ENCODE measurements around the gene RNF215.
A peak's percentile ranks its signal among the peaks of the same experiment; 100 is the strongest.

Gene RNF215

DNA sequence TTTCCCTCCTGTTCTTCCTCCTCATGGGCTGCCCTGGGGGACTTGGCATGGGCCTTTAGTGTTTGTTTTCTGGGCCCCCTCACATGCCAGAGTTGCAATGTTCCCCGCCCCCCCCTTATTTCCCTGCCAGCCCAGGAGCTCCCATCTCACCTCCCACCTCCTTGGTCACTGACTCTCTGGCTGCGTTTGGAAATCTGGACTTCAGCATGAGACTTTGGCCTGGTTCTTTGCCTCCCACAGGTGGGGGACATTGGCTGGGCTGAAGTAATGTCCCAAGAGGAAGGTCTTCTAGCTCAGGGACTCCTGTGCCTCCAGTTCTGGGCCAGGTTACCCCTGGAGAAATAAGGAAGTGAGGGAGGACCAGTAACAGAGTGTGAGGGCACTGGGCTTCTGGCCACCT is 45.3 kb upstream of the RNF215 start:
- DNase-seq (ENCODE audit: low read depth): no peak
- TF ChIP-seq, protein P1, sequence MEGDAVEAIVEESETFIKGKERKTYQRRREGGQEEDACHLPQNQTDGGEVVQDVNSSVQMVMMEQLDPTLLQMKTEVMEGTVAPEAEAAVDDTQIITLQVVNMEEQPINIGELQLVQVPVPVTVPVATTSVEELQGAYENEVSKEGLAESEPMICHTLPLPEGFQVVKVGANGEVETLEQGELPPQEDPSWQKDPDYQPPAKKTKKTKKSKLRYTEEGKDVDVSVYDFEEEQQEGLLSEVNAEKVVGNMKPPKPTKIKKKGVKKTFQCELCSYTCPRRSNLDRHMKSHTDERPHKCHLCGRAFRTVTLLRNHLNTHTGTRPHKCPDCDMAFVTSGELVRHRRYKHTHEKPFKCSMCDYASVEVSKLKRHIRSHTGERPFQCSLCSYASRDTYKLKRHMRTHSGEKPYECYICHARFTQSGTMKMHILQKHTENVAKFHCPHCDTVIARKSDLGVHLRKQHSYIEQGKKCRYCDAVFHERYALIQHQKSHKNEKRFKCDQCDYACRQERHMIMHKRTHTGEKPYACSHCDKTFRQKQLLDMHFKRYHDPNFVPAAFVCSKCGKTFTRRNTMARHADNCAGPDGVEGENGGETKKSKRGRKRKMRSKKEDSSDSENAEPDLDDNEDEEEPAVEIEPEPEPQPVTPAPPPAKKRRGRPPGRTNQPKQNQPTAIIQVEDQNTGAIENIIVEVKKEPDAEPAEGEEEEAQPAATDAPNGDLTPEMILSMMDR (IDR thresholded peaks at IDR 0.05; ENCODE audit: insufficient read depth, low read depth, low read length, missing control alignments): no peak
- no peak overlapping the region for H3K4me3 ChIP-seq (ENCODE audit: low read length)

DNA sequence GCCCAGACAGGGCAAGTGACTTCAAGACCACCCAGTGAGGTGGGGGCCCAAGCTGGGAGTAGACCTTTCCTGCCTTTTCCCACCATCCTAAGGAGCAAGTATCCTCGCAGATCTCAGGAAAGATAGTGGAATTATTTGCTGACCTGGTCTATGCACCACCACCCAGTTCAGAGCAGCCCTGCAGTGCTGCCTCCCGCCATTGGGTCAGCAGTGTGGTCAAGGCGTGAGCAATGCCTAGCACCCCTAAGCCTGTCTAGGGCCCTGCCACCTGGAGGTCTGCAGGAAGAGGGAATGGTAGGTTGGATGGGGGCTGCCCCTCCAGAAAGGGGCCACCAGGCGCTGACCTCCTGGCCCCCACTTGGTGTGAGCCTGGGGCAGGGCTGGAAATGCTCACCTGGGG is 44.9 kb upstream of the RNF215 start:
- TF ChIP-seq, protein P1 (IDR thresholded peaks at IDR 0.05; ENCODE audit: insufficient read depth, low read depth, low read length, missing control alignments): no peak
- no peak for DNase-seq (ENCODE audit: low read depth)
- no peak overlapping the region for H3K4me3 ChIP-seq (ENCODE audit: low read length)

DNA sequence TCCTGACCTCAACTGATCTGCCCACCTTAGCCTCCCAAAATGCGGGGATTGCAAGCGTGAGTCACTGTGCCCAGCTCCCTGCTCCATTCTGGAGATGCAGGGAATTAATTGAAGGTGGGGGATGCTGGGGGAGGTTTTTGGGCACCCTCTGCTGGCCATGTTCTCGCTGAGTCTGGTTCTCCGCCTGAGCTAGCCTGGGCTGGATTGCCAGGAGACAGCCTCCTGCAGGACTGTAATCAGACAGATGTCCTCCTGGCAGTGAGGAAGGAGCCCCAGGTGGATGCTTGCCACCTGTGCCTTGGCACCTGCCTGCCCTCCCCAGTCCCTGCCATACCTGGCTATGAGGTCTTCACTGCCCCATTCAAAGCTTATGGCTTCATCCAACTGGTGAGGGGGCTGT is 43.7 kb upstream of the RNF215 start:
- DNase-seq (ENCODE audit: low read depth): no peak

DNA sequence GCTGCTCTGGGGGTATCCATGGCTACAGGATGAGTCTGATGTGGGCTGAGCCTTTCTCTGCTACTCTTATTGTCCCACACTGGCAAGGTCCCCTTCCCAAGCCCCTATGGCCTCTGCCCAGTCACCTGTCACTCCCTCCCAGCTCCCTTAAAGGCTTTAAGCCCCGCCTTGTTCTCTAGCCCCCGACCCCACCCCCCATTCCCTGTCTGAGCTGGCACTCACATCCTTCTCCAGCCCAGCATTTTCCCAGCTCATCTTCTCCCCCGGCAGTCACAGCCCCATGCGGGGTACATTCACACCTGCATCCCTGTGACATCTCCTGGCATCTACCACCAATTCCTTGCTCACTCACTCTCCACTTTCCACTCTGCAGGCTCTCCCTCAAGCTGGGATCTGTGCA is 42.7 kb upstream of the RNF215 start:
- H3K4me3 ChIP-seq (ENCODE audit: low read length): no peak overlapping the region
- no peak for DNase-seq (ENCODE audit: low read depth)
- TF ChIP-seq, protein P1 (IDR thresholded peaks at IDR 0.05; ENCODE audit: insufficient read depth, low read depth, low read length, missing control alignments): no peak

More for the DNA sequence above, 43.7 kb upstream of the RNF215 start:
- no peak overlapping the region for H3K4me3 ChIP-seq (ENCODE audit: low read length)
- TF ChIP-seq, protein P1 (IDR thresholded peaks at IDR 0.05; ENCODE audit: insufficient read depth, low read depth, low read length, missing control alignments): no peak

DNA sequence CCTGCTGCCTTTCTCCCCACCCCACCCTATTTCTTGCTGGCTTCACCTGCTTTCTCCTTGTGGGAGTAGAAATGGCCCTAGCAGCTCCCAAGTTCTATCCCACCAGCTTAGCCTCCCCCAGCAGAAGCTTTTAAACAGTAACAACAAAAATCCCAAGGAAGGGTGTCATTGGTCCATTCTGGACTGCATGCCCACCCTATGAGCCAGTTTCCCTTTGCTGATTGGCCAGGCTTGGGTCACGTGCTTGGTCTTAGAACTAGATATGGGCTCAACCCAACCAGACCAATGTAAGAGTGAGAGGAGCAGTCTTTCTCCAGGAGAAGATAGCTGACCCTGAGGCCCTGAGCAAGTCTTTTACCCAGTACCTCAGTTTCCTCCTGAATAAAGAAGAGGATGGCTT is 40.7 kb upstream of the RNF215 start:
- no peak for DNase-seq (ENCODE audit: low read depth)
- H3K4me3 ChIP-seq (ENCODE audit: low read length): no peak overlapping the region
- TF ChIP-seq, protein P1 (IDR thresholded peaks at IDR 0.05; ENCODE audit: insufficient read depth, low read depth, low read length, missing control alignments): no peak

DNA sequence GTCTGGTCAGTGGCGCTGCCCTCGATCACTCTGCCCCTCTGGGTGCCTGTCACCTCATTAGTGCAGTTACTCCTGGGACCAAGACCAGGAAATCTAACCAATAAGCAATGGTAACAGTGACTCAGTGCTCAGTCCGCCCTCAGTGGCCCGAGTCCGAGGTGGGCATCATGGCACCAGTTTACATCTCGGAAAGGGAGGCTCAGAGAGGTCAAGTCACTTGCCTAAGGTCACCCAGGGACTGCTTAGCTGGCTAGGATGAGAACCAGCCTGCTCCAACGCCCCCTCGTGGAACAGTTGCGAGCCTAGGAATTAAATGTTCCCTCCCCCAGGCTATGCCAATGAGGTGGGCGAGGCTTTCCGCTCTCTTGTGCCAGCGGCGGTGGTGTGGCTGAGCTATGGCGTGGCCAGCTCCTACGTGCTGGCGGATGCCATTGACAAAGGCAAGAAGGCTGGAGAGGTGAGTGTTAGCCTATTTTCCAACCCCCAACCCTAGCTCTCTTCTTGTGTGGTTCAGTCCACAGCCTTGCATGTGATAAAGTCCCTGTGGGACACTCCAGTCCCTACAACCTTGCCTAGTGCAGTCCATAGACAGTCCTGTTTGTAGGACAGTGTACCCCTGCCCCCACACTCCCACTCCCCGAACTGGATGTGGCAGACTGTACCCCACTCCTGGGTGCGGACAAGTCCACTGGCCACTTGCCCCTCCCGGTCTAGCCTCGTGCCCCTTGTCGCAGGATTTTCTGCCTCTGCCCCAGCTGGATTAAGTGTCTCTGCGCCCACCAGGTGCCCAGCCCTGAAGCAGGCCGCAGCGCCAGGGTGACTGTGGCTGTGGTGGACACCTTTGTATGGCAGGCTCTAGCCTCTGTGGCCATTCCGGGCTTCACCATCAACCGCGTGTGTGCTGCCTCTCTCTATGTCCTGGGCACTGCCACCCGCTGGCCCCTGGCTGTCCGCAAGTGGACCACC is 39.5 kb upstream of the RNF215 start:
- TF ChIP-seq, protein P1 (IDR thresholded peaks at IDR 0.05; ENCODE audit: insufficient read depth, low read depth, low read length, missing control alignments): peak; percentile 81
- peak; percentile 90 for DNase-seq (ENCODE audit: low read depth)
- H3K4me3 ChIP-seq (ENCODE audit: low read length): peak overlapping the region; percentile 64
